ENCODE data around the gene TMPRSS11B.

Gene TMPRSS11B

GRCh38 chr4:68183417-68183816, 62.1 kb downstream of the TMPRSS11B start:
- no peaks in the 10 kb centered on the region for H3K4me1 Mint-ChIP-seq
- H3K27me3 Mint-ChIP-seq = peaks cover 6% of the 10 kb centered on the region
- ATAC-seq = no peak
- DNase-seq = no peak
- H3K4me3 Mint-ChIP-seq = no peak overlapping the region
- no peaks in the 10 kb centered on the region for H3K9me3 Mint-ChIP-seq
- no peak overlapping the region for H3K27ac Mint-ChIP-seq
- no peaks in the 10 kb centered on the region for H3K36me3 Mint-ChIP-seq (ENCODE audit: low read depth)

- no peaks in the 10 kb centered on the region for H3K9me3 Mint-ChIP-seq
- no peak overlapping the region for H3K27ac Mint-ChIP-seq
- no peak overlapping the region for H3K4me3 Mint-ChIP-seq
- no peaks in the 10 kb centered on the region for H3K4me1 Mint-ChIP-seq
- no peaks in the 10 kb centered on the region for H3K36me3 Mint-ChIP-seq (ENCODE audit: low read depth)
- H3K27me3 Mint-ChIP-seq = peaks cover 10% of the 10 kb centered on the region
- ATAC-seq = no peak
- no peak for DNase-seq
These were observed 63.1 kb downstream of the TMPRSS11B start for GRCh38 chr4:68182382-68182820.

DNA sequence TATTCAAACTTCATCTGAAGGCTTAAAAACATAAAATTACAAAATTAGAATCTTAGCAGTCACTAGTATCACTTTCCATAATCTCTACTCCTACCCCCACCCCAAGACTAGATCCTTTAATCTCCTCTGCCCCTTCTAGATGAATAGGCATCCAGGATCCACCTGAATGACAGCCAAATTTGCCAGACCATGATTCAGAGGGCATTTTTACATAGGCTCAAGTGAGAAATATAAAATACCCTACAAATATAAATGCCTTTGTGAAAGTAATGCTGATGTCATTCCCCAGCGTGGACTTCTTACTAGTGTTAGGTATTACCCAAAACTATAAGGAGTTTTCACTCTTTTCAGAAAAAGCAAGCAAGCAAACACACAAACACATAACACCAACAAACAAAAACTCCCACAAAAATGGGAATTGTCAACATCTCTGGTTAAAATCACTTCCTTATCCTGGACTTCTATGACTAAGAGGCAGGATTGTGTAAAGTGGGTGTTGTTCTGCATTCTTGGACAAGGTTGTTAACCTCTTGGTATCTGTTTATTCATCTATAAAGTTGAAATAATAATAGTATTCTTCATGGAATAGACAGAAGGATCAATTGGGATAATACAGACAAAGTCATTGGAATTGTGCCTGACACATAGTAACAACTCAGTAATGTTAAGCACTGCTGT, 64.5 kb downstream of the TMPRSS11B start:
- H3K4me1 Mint-ChIP-seq = no peaks in the 10 kb centered on the region
- peaks cover 7% of the 10 kb centered on the region for H3K27me3 Mint-ChIP-seq
- H3K4me3 Mint-ChIP-seq = no peak overlapping the region
- H3K9me3 Mint-ChIP-seq = no peaks in the 10 kb centered on the region
- H3K36me3 Mint-ChIP-seq (ENCODE audit: low read depth) = no peaks in the 10 kb centered on the region
- no peak overlapping the region for H3K27ac Mint-ChIP-seq
- no peak for DNase-seq
- no peak for ATAC-seq

GRCh38 chr4:68176904-68177303, 68.6 kb downstream of the TMPRSS11B start:
- peaks cover 3% of the 10 kb centered on the region for H3K4me1 Mint-ChIP-seq

More at GRCh38 chr4:68176904-68177303, 68.6 kb downstream of the TMPRSS11B start:
- DNase-seq (no peak), ATAC-seq (no peak)
- H3K27me3 Mint-ChIP-seq = peaks cover 11% of the 10 kb centered on the region
- no peaks in the 10 kb centered on the region for H3K36me3 Mint-ChIP-seq (ENCODE audit: low read depth)
- no peak overlapping the region for H3K4me3 Mint-ChIP-seq
- no peak overlapping the region for H3K27ac Mint-ChIP-seq
- H3K9me3 Mint-ChIP-seq = no peaks in the 10 kb centered on the region

Measured in activated naive CD8-positive, alpha-beta T cell treated with anti-CD3 and anti-CD28 coated beads, Interleukin-2, amount 50 U/mL, for 24 hours (primary cell).